GM18951 (cell line): ENCODE data around the gene PRKAG3.

Experiments
- POLR2A ChIP-seq: IDR thresholded peaks from 4 replicates; pipeline ENCODE4 v1.6.1; 2011; ENCODE audit warnings: mild to moderate bottlenecking; ENCODE audit not compliant: insufficient read length, insufficient read depth; ENCODE audit errors: extremely low read depth
- in situ Hi-C: fragments of 300-500 bp; cut with MboI; formaldehyde crosslinking; loops from one replicate; pipeline ENCODE4 v1.12.0; 2022; ENCODE audit warnings: low sequenced_read_pairs, mixed read lengths, inconsistent platforms; ENCODE audit not compliant: unreplicated experiment

Gene PRKAG3

DNA sequence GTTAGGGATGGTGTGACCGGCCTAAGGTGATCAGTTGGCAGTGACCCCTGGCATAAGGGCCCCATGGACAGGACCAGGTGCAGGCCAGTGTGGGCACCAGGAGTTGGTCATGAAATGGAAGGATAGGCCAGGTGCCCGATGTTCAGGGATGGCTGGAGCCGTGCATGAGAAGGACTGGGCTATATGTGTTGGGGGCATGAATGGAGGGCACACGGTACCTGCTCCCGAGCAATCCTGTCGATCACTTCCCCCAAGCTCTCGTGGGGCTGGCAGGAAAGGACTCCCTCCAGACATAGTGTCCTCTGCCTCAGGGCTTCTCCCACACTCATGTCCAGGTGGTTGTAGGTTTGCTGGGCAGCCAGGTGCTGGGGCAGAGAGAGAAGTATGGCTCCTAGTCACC lies 7.6 kb downstream of the PRKAG3 start:
- in situ Hi-C loops = no loop called here
- no peak for TF ChIP-seq POLR2A

DNA sequence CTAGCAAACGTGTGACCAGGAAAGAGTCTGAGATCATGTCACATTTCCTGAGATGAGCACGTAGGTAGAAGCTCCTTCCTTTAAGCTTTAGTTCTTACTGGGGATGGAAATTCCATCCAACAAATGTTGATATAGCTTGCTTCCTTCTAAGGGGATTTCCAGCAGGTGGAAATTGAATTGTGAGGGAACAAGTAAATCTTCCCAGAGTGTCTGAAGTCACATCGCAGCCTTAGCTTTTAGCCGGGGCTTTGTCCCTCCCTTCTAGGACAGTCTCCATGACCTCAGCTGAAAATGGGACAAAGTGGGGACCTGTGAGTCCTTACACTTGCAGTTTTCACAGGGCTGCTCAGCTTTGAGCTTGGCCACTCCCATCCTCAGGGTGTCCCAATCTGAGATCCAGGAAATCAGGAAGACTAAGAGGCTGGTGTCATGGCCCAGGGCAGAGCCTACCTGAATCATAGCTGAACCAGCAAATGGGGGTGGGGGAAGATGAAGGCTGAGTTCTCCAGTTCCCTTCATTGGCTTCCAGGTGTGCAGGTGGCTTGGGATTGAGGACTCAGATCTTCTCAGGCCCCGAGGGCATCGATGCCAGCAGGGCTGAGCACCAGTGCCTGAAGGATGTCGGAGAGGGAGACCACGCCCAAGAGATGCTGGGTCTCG lies 8.3 kb downstream of the PRKAG3 start:
- TF ChIP-seq POLR2A = no peak
- in situ Hi-C loops = no loop called here

DNA sequence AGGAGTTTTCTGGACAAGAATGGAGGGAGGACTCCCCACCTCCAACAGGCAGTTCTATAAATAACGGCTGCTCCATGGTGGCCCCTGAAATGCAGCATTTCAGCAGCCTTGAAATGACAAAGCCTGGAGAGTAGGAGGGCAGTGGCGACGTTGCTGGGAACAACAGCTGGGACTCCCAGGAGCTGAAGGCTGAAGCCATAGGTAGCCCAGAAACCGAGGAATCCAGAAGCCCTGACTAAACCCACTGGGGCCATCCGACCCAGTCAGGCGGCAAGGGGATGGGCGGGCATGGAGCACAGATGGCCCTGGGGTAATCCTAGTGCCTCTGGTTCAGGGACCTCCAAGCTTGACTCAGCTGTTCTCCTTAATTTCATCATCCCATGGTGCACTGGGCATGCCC lies 9.0 kb downstream of the PRKAG3 start:
- in situ Hi-C loops = no loop called here
- TF ChIP-seq POLR2A = no peak

DNA sequence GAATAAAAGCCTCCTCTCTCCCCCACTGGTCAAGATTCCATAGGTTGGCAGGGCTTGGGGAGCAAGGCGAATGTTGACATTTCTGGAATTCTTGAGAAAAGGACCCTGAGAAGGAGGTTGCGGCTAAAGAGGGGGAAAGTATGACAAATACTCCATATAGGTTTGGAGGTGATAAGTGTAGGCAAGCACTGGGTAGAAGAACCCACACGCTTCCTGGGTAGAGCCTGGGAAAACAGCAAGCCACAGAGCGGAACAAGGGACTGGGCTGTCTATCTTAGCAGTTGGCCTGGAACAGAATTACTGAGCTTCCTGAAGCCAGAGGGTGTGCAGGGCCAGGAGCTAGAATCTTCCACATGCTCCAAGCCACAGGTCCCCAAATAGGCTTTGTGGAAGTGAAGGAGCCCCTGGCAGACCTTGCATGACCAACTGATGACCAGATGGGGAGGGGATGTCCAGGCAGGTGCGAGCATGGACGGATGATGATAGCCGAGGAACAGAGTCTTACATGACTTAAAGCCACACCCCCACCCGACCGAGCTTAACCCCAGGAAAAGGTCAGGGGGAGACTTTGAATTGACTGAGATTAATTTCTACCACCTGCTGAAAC lies 9.9 kb downstream of the PRKAG3 start:
- in situ Hi-C loops = no loop called here
- no peak for TF ChIP-seq POLR2A

DNA sequence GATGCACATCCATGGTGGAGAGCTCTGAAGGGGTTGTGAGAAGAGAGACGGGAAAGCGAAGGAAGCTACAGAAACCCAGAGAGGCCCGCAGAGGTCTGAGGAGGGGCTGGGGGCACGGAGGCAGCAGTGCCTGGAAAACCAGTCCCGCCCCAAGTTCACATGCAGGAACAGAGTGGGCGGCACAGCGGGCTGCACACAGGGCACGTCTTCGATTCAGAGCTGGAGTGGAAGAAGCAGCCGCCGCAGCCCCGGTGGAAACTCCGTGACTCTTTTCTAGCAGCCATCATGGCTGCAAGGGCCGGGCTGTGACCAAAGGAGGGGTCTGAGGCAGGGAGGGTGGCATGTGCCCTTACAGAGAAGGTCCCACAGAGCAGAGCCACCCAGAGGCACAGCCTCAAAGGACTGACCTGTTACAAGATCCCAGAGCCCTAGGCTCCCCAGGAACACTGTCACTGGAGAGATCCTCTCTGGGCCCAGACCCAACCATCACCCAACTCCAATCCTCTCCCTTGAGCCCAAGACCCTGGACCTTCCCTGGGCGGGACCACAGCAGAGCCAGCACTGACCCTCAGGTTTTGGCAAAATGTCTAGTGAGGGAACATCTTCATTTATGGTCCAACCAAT lies 10.7 kb downstream of the PRKAG3 start:
- in situ Hi-C loops = no loop called here
- no peak for TF ChIP-seq POLR2A

DNA sequence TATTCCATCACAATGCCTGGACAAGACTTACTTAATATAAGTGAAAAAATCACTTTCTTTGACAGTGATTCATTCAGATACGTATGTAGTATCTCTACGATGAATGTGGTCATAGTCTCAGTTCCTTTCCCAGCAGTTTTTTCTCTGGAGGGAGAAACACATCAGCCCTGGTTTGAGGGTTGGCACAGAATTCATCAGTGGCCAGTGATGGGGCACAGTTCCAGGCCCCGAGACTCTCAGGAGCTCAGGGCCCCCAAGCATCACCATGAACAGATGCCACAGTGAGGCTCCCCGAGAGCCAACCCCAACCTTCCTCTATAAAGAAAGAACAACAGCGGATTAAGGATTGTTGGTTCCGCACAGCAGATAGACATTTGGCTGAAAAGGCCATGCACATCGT lies 12.5 kb downstream of the PRKAG3 start:
- TF ChIP-seq POLR2A = no peak
- in situ Hi-C loops = no loop called here

DNA sequence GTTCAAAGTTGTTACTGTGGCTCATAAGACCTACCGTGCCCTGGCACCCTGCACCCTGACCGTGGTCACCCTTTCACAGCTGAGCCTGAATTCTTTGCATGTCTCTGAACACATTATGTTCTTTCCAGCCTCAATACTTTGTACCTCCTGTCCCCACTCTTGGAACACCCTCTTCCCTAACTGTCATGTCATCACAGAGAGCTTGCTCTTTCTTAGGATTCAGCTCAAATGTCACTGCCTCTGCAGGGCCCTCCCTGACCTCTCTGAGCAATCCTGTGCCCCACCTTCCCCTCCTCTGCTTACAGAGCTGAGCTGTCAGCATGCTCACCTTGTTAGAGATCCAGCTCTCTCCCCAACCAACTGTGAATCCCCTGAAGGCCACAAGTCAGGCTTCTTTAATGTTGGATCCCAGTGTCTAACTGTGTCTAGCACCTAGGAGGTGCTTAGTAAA lies 15.0 kb downstream of the PRKAG3 start:
- in situ Hi-C loops = no loop called here
- no peak for TF ChIP-seq POLR2A

DNA sequence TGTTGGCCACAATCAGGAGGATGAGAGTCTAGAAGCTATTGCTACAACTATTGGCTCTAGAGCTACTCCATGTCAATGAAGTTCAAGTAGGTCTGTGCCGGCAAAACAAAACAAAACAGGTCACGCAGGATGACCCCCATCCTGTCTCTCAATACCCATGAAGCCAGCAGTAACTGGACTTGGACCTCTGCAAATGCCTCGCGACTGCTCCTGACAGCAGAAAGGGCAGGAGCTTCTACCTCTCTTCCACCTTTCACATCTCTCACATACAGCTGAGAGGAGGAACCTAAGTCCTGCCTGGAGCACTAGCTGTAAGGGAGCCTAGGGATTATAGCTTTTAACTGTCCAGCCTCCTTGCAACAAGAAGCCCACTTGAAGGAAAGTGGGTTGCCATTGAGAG lies 16.0 kb downstream of the PRKAG3 start:
- no peak for TF ChIP-seq POLR2A

DNA sequence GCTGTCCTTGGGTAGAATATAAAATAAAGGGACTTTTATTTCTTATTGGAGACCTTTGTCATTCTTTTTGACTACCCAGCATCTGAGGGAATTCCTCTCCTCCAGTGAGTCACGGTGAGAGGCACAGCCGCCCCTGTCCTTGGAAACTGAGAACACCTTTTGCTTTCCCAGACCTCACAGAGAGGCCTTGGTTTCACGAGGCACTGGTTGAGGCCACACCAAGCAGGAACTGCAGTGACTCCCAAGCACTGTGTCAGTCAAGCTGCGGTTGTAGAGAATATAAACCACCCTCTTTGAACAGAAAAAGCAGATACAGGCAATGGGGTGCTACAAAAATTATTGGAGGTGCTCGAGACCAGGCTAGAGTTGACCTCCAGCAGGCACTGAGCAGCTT lies 16.4 kb downstream of the PRKAG3 start:
- in situ Hi-C loops = no loop called here
- TF ChIP-seq POLR2A = no peak

More for the DNA sequence above, 16.0 kb downstream of the PRKAG3 start:
- in situ Hi-C loops = no loop called here

DNA sequence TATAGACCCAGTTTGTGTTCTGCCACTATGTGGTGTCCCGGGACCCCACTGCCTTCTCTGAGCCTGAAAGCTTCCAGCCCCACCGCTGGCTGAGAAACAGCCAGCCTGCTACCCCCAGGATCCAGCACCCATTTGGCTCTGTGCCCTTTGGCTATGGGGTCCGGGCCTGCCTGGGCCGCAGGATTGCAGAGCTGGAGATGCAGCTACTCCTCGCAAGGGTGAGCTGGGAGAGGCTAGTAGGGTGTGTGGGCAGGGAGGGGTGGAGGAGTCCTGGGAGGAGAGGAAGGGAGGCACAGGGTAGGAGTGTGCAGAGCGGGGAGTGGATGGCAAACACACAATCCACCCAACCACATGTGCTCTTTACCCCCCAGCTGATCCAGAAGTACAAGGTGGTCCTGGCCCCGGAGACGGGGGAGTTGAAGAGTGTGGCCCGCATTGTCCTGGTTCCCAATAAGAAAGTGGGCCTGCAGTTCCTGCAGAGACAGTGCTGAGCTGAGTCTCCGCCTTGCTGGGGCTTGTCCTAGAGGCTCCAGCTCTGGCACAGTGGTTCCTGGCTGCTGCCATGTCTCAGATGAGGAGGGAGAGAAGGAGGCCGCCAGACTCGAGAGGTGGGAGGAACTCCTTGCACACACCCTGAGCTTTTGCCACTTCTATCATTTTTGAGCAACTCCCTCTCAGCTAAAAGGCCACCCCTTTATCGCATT lies 16.9 kb downstream of the PRKAG3 start:
- no peak for TF ChIP-seq POLR2A

DNA sequence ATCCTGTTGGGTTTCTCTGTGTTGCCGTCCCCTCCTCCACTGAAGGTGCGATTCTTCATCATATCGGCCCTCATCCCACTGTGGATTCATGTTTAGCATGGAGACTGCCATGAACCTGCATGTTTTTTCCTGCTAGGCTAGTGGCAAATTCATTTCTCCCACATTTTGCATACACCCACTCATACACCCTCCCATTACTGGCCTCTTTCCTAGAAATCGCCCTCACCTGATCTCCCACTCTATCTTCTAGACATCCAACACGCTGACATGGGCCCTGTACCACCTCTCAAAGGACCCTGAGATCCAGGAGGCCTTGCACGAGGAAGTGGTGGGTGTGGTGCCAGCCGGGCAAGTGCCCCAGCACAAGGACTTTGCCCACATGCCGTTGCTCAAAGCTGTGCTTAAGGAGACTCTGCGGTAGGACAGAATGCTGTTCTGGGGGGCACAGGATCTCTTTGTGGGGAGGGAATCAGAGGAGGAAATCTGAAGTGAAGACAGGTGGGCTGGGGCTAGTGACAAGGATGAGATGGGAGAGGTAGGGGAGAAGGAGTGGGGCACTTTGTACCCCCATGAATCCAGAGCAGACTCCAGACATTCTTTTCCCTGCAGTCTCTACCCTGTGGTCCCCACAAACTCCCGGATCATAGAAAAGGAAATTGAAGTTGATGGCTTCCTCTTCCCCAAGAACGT lies 17.7 kb downstream of the PRKAG3 start:
- in situ Hi-C loops = no loop called here
- no peak for TF ChIP-seq POLR2A

More for the DNA sequence above, 16.9 kb downstream of the PRKAG3 start:
- in situ Hi-C loops = no loop called here

DNA sequence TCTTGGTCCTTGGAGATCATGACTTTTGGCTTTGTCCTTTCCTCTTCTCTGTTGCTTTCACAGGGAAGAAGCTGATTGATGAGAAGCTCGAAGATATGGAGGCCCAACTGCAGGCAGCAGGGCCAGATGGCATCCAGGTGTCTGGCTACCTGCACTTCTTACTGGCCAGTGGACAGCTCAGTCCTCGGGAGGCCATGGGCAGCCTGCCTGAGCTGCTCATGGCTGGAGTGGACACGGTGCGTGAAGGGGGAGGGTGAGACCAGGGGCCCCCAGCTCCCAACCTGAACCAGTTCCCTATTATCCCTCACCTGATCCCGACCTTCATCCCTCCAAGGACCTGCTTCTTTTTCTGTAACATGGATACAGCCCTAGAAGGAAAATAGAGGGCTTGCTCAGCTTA lies 18.7 kb downstream of the PRKAG3 start:
- in situ Hi-C loops = no loop called here
- TF ChIP-seq POLR2A = no peak
